RWPE1 (cell line): ENCODE measurements around the gene IFT122.

Experiments used
- CTCF ChIA-PET: fragments of 350-600 bp; sonication (Branson Sonifier 250); formaldehyde crosslinking; extraction: SDS; loops from one replicate; lab custom pipeline; 2021; lab: Yijun Ruan, JAX
- POLR2A ChIA-PET: fragments of 400-600 bp; formaldehyde crosslinking; extraction: SDS; loops from one replicate; lab custom pipeline; 2020; ENCODE audit warnings: antibody characterized with exemption; ENCODE audit not compliant: low non-redundant PET; lab: Yijun Ruan, JAX
- DNase-seq: peaks from one replicate; pipeline ENCODE4 v3.0.0; 2012; ENCODE audit warnings: low spot score
- H3K27ac ChIP-seq: fragments of 450-650 bp; 2 replicates; pipeline ENCODE4 v1.5.1; 2017
- CTCF ChIP-seq: fragments of 450-650 bp; conservative IDR thresholded peaks from 2 replicates; pipeline ENCODE4 v1.5.1; 2017; ENCODE audit warnings: low read depth, mild to moderate bottlenecking

Gene IFT122

GRCh38 chr3:129567176-129567705 lies 127.2 kb downstream of the IFT122 start:
- TF ChIP-seq CTCF: no peak
- ChIA-PET CTCF (interaction anchor here (1.3 kb wide), 1 partner anchor 77 kb away, joined by 3 read pairs; no protein-coding TSS in a partner anchor), POLR2A (no interaction called here)
- no peak for DNase-seq
- no peak overlapping the region for H3K27ac ChIP-seq

- TF ChIP-seq CTCF: no peak
- POLR2A ChIA-PET: no interaction called here
- CTCF ChIA-PET: no interaction called here
- no peak for DNase-seq
- H3K27ac ChIP-seq: no peak overlapping the region
These were observed 127.9 kb downstream of the IFT122 start for GRCh38 chr3:129567939-129568338.

- CTCF ChIA-PET: no interaction called here
- DNase-seq: no peak
- TF ChIP-seq CTCF: no peak
- H3K27ac ChIP-seq: no peak overlapping the region
- POLR2A ChIA-PET: no interaction called here
These were observed 129.8 kb downstream of the IFT122 start for GRCh38 chr3:129569856-129570255.
